GM18520 (cell line): Measurements from ENCODE around the gene COMMD8.
A peak's percentile ranks its signal among the peaks of the same experiment; 100 is the strongest.
"Not testable (repeated sequence)": the region's sequence is repeated elsewhere in the genome, so short reads cannot be mapped to it uniquely, and the experiment has no call there.

Experiments
- ATAC-seq: cut with Tn5 transposase; IDR thresholded peaks from one replicate; pipeline ENCODE4 v1.9.1; 2021; ENCODE audit not compliant: unreplicated experiment

The COMMD8 gene

GRCh38 chr4:47463235-47463956 lies at the start of gene COMMD8:
COMMD8 (minus strand) TSS chr4:47463702; CDS start chr4:47463651, 51 bp downstream.
- peak; percentile 89 for ATAC-seq

- ATAC-seq, result peak; percentile 98
These were observed 47.1 kb upstream of the COMMD8 start for GRCh38 chr4:47510506-47511143.

GRCh38 chr4:47505666-47506065 lies 42.2 kb upstream of the COMMD8 start:
- ATAC-seq, result no peak

- no peak for ATAC-seq
These were observed 41.6 kb upstream of the COMMD8 start for GRCh38 chr4:47505147-47505546.

- no peak for ATAC-seq
These were observed 37.3 kb upstream of the COMMD8 start for GRCh38 chr4:47500776-47501175.

GRCh38 chr4:47499700-47500099 lies 36.2 kb upstream of the COMMD8 start:
- ATAC-seq, result no peak

GRCh38 chr4:47498899-47499298 lies 35.4 kb upstream of the COMMD8 start:
- no peak for ATAC-seq

- ATAC-seq, result no peak
These were observed 30.6 kb upstream of the COMMD8 start for GRCh38 chr4:47494124-47494430.

GRCh38 chr4:47493238-47494123 lies 30.0 kb upstream of the COMMD8 start:
- peak; percentile 47 for ATAC-seq

GRCh38 chr4:47490550-47490949 lies 27.0 kb upstream of the COMMD8 start:
- ATAC-seq, result peak; percentile 66

- no peak for ATAC-seq
These were observed 25.2 kb upstream of the COMMD8 start for GRCh38 chr4:47488706-47489105.

- ATAC-seq, result not testable (repeated sequence)
These were observed 23.2 kb upstream of the COMMD8 start for GRCh38 chr4:47486727-47487126.

GRCh38 chr4:47486231-47486673 lies 22.8 kb upstream of the COMMD8 start:
- no peak for ATAC-seq

- ATAC-seq, result no peak
These were observed 22.3 kb upstream of the COMMD8 start for GRCh38 chr4:47485768-47486167.

GRCh38 chr4:47485047-47485692 lies 21.7 kb upstream of the COMMD8 start, which contains the start of gene ATP10D:
ATP10D (plus strand) TSS chr4:47485275; CDS start chr4:47512541, 27,266 bp downstream.
- peak; percentile 93 for ATAC-seq

GRCh38 chr4:47484168-47484567 lies 20.7 kb upstream of the COMMD8 start:
- ATAC-seq, result peak; percentile 26

- no peak for ATAC-seq
These were observed 20.2 kb upstream of the COMMD8 start for GRCh38 chr4:47483745-47484144.

GRCh38 chr4:47482326-47482725 lies 18.8 kb upstream of the COMMD8 start:
- no peak for ATAC-seq

- ATAC-seq, result no peak
These were observed 15.3 kb upstream of the COMMD8 start for GRCh38 chr4:47478804-47479203.

- no peak for ATAC-seq
These were observed 11.9 kb upstream of the COMMD8 start for GRCh38 chr4:47475411-47475810.

- no peak for ATAC-seq
These were observed 11.3 kb upstream of the COMMD8 start for GRCh38 chr4:47474799-47475198.
